Activated CD4-positive, alpha-beta T cell treated with anti-CD3 and anti-CD28 coated beads, Interleukin-2, amount 50 U/mL, for 48 hours (primary cell): Measurements from ENCODE around the gene TMEM243.
A peak's percentile ranks its signal among the peaks of the same experiment; 100 is the strongest.

Source experiments
- DNase-seq, 2 experiments: peaks; one replicate each; pipeline ENCODE4 v3.0.0-alpha.2; 2020

Gene TMEM243

DNA sequence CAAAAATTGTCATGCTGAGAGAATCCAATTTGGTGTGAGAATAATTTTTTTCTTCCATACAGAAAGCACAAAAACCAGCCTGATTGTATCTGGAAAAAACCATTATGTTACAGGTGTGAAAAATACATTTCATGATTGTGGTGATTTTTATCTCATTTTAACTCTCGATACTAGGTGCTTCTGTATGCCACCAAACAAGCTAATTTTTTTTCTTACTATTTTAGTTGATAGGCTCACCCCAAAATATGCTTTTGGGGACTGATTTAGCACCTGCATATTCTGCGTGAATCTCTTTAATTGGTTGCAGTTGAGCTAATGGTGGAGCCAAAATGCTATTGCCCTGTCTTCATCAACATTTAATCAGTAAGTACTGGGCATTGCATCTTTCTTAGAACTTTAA lies 65.4 kb downstream of the TMEM243 start:
- no peak for DNase-seq

- peak; percentile 54 to 59 for DNase-seq
Observed at GRCh38 chr7:87152897-87153641, 66.5 kb downstream of the TMEM243 start.

GRCh38 chr7:87152112-87152896 lies 67.2 kb downstream of the TMEM243 start, which contains the start of gene DMTF1:
Gene DMTF1 (plus strand): TSS chr7:87152453. CDS start chr7:87164942, 12,489 bp downstream.
- DNase-seq, result peak; percentile 87 to 90

DNA sequence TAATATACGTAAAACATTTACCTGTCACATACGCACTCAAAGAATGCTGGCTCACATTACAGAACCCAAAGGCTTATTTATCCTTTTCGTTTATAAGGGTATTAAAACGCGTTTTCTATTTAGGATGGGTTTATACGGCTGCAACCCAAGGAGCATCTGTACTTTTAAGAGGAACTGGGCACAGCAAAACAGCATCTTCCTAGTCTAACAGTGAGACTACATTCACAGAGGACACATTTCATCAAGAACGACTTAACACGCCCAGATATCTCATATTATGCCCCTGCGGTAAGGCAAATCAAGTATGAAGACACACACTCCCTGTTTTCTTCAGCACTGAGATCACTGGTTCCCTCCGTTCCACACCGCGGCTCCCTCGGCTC lies 67.8 kb downstream of the TMEM243 start:
- no peak for DNase-seq

DNA sequence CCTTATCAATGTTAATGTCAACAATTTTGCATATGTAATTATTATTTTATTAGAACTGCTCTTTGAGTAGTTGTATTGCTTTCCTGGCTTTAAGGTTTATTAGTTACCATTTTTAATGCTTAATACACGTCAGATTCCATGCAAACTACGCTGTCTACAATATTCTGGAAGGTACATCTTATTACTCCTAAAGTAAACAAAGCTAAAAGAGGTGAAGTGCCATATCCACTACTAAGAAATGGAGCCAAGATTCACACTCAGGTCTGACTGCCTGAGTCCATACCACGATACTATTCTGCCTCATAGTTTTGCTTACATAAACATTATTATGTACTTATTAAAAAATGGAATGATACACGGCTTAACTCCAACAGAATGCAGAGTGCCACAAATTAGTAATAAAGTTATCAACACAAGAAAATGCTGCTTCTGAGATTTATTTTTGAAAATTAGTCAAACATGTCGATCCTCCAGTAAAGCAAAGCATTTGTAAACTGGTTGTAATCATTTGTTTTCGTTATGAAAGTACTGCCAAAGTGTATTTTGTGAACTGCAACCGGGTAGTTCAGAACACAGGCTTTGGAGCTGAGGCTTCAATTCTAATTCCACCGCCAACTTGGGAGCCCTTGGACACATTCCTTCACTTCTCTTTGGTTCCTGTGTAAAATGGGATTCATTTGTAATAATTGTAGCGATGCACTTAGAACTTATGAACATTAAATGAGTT lies 68.4 kb downstream of the TMEM243 start:
- no peak for DNase-seq

DNA sequence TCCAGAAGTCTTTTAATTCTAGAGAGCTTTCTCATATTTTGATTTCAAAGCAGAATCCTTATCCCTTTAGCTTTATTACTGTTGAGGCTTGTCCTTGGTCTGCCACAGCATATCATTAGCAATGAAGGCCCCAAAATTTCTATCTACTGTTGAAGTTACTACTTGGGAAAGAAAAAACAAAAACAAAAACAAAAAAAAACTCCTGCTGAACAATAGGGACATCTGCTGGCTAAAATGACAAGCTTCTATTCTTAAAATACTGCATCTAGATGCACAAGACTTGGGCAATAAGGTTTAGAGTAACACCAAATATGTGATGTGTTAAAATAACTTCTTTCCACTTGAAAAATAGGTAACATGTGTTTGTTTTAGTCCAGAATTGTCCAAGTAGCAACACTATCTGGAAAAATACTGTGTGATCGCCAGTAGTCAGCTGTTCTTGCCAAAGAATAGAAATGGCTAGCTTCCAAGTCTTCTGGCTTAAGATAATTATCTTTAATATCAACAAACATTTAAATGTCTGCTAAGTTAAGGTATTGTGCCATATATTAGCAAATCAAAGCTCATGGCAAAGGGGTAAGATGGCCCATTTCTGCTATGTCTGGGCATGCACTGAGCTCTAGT lies 71.1 kb downstream of the TMEM243 start:
- DNase-seq, result no peak

DNA sequence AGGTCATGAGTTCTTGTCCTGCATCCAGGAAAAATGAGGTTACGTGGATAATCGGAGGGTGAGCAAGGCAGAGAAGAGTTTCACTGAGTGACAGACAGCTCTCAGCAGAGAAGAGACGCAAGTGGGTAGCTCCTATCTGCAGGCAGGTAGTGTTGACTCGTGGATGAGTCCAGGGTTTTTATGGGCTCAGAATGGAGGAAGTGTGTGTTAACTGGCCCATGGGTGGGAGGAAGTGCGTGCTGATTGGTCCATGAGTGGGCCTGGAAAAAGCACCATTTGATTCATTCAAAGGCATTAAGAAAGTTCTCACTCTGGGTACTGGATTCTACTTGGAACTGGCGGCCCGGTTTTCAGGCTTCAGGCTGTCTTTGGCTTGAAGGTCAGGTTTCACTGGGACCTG lies 72.0 kb downstream of the TMEM243 start:
- DNase-seq, result no peak

- no peak for DNase-seq
Observed at GRCh38 chr7:87146740-87147386, 72.7 kb downstream of the TMEM243 start.
